DOHH2 (cell line): Measurements from ENCODE around the gene C1D.

Experiments
- EZH2phosphoT487 ChIP-seq: fragments of 200-600 bp; sonication (generic); IDR thresholded peaks from 2 replicates; pipeline ENCODE4 v1.6.1; 2017; ENCODE audit warnings: borderline replicate concordance, mild to moderate bottlenecking, antibody characterized with exemption, low read length, moderate library complexity, mixed read lengths
- TF ChIP-seq, protein P1 (sequence below): fragments of 200-600 bp; sonication (generic); IDR thresholded peaks from one replicate; pipeline ENCODE4 v1.5.1; 2014; ENCODE audit warnings: antibody characterized with exemption, mild to moderate bottlenecking, low read depth, low read length; ENCODE audit not compliant: poor library complexity, severe bottlenecking

GRCh38 chr2:68041704-68042245, 21.0 kb downstream of the C1D start:
- TF ChIP-seq, protein P1, sequence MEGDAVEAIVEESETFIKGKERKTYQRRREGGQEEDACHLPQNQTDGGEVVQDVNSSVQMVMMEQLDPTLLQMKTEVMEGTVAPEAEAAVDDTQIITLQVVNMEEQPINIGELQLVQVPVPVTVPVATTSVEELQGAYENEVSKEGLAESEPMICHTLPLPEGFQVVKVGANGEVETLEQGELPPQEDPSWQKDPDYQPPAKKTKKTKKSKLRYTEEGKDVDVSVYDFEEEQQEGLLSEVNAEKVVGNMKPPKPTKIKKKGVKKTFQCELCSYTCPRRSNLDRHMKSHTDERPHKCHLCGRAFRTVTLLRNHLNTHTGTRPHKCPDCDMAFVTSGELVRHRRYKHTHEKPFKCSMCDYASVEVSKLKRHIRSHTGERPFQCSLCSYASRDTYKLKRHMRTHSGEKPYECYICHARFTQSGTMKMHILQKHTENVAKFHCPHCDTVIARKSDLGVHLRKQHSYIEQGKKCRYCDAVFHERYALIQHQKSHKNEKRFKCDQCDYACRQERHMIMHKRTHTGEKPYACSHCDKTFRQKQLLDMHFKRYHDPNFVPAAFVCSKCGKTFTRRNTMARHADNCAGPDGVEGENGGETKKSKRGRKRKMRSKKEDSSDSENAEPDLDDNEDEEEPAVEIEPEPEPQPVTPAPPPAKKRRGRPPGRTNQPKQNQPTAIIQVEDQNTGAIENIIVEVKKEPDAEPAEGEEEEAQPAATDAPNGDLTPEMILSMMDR: no peak
- no peak for TF ChIP-seq EZH2phosphoT487
